DMS153 treated with DMSO at 0.1 percent for 48 hours (cell line): ENCODE data around the gene ACTR1B.
A peak's percentile ranks its signal among the peaks of the same experiment; 100 is the strongest.
"Not testable (repeated sequence)": the region's sequence is repeated elsewhere in the genome, so short reads cannot be mapped to it uniquely, and the experiment has no call there.

ENCODE experiments used
- DNase-seq: peaks from one replicate; lab custom pipeline; 2025; ENCODE audit not compliant: unreplicated experiment; lab: John Stamatoyannopoulos, UW

Gene ACTR1B

DNA sequence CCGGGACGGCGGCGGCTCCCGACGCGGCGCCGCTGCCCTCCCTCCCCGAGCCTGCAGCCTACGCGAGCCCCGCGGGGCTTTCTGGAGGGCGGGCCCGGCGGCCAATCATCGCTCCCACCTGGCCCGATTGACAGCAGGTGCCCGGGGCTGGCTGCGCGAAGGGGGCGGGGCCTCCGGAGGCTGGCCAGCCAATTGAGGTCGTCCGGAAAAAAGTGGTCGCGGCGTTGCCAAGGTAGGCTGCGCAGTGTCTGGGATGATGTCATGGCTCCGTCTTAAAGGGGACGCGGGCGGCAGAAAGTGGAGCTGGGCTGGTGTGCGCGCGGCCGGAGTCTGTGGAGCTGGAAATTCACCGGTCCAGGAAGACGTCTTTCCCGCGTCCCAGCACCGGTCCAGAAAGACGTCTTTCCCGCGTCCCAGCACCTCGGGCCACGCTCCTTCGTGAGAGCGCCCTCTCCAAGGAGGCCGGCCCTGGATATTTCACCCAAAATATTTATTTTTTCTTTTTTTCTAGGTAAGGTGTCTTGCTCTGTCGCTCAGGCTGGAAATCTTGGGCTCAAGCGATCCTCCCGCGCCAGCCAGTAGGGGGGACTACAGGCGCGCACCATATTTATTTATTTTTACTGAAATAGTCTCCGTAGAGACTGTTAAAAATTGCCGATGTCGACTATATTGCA lies at the start of gene ACTR1B:
ACTR1B (minus strand) TSS at position 83 of the 674 bp plus-strand sequence. CDS start 154 bp downstream, outside the sequence.
- DNase-seq = peak; percentile 99

DNA sequence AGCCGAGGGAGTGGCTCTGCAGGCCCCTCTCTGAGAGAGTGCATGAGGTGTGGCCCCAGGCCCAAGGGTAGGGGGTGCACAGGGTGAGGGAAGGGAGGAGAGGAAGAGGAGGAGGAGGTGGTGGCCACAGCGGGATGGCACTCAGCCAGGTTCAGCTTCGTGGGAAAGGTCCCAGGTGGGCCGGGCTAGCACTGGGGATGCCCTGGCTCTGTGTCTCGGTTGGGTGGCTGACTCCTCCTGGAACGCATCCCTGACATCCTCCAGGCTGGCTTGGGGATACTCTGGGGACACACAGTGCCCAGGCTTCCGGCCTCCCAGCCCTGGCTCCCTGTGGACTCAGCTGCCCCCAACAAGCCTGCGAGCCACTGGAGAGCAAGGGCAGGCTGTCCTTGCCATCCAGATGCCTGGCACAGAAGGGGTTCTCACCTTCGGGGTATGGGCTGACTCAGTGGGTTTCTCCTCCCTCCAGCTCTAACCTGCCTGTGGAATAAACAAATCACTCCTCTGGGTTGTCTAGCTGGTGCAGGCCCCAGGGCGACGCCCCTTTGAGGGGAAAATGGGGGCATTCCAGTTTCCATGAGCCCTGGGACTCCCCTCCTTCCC lies 49.0 kb upstream of the ACTR1B start:
- DNase-seq = no peak

DNA sequence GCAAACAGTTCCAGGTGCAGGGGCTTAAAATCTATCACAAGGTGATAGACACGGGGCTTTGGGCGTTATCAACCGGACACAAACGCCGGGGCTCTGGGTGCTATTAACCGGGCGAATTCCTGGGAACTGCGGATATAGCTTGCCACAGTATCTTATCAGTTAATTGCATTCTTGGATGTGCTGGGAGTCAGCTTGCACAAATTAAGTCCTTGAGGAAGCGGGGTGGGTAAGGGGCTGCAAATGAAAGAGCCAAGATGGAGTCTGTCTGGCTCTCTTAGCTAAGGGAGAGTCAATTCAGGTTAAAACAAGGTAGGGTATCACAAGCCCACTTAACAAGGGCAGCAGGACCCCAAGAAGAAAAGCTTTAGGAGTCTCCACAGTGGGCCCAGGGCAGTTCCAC lies 48.3 kb upstream of the ACTR1B start:
- DNase-seq = not testable (repeated sequence)

GRCh38 chr2:97711394-97711711 lies 47.5 kb upstream of the ACTR1B start:
- DNase-seq = no peak

- no peak for DNase-seq
Measured at GRCh38 chr2:97708608-97709007, 44.8 kb upstream of the ACTR1B start.

DNA sequence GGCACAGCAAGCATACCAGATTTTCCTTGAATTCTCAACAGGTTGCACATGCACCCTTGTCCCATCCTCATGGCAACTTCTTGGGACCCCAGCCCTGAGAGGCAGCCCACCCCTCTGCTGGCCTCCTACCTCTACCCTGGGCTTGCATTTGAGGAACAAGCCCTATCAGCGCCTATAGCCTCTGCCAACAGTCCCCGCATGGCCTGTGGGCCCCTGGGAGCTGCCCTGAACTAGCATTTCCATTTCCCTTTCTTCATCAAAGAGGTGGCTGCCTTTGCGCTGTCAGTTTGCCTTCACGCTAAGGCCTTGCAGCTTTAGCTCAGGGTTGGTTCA lies 44.2 kb upstream of the ACTR1B start:
- no peak for DNase-seq

DNA sequence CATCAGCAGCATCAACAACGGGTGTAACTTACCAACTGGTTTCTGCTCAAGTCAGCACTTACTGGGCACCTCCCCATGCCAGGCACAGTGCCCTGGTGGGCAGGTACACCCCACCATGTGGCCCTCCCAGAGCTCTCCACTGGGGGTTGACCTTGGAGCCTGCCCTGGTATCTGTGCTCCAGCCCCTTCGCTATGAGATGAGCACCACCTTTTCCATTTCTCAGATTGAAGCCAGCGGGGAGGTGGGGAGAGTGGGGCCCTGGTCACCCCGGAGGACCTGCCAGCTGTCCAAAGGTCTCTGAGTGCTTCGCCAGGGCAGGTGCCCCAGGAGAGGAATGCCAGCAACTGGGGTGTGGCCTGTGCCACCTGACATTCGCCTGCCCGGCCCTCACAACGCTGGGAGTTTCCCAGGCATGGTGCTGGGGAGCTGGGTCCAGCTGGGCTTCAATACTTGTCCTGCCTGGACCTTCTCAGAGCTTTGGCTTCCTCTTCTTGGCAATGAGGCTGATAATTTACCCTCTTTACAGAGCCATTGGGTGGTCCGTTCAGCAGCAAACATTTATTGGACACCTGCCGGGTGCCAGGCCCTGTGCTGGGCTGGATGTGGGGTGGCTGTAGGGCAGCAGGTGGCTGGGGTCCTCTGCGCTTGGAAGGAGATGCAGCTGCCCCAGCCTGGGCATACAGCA lies 43.7 kb upstream of the ACTR1B start:
- DNase-seq = no peak

GRCh38 chr2:97706708-97707345 lies 43.0 kb upstream of the ACTR1B start:
- DNase-seq = no peak

GRCh38 chr2:97706112-97706511 lies 42.3 kb upstream of the ACTR1B start:
- no peak for DNase-seq

DNA sequence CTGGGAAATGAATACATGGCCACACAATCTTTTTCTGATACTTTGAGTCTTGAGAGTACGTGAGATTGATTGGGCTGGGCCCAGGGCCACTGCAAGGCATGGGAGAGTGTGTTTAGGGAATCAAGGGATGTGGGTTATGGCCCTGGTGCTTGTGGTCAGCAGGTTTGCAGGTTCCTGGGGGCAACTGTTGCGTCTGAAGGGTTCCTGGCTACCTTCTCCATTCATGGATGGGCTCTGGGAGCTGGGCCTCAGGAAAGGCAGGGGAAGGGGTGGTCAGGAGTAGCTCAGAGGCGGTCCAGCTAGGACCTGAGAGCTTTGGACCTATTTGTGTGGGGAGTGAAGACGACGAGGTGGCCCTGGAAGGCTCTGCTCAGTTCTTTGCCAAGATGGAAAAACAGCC lies 41.1 kb upstream of the ACTR1B start:
- no peak for DNase-seq

DNA sequence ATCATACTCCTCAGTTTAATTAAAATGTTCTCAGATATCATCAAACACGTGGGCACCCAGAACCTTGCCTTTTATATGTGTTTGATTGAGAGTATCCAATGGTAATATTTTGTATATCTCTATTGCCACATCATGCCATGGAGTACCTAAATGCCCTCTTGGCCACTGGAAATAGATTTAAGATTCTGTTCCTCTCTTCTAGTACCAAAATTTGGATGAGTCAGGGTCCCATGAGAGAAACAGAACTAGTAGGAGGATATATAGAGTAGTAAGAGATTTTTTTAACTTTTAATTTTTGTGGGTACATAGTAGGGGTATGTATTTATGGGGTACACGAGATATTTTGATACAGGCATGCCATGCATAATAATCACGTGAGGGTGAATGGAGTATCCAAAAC lies 39.9 kb upstream of the ACTR1B start:
- DNase-seq = no peak

- DNase-seq = no peak
Measured at GRCh38 chr2:97702731-97703470, 39.1 kb upstream of the ACTR1B start.

GRCh38 chr2:97701851-97702465 lies 38.1 kb upstream of the ACTR1B start:
- no peak for DNase-seq

DNA sequence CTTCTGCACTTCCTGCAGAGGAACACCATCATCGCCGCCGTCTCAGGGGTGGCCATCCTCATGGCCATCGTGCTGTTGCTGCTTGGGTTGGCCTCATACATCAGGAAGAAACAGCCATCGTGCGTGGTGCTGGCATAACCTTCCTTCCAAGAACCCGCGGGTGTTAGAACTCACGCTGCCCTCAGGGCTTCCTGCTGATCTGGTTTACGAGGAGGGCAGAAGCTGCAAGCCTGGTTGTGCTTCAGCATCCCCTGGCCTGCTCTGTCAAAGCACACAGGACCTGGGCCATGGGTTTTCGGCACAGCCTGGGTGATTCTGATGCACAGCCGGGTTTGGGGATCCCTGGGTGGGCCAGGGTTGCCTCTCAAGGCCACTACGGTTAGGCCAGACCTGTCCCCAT lies 37.3 kb upstream of the ACTR1B start:
- DNase-seq = no peak

- DNase-seq = peak; percentile 16
Measured at GRCh38 chr2:97699765-97700444, 36.1 kb upstream of the ACTR1B start.

- DNase-seq = no peak
Measured at GRCh38 chr2:97698530-97698929, 34.7 kb upstream of the ACTR1B start.

- DNase-seq = peak; percentile 83
Measured at GRCh38 chr2:97697252-97698235, 33.7 kb upstream of the ACTR1B start.

GRCh38 chr2:97695744-97696143 lies 31.9 kb upstream of the ACTR1B start:
- DNase-seq = no peak

DNA sequence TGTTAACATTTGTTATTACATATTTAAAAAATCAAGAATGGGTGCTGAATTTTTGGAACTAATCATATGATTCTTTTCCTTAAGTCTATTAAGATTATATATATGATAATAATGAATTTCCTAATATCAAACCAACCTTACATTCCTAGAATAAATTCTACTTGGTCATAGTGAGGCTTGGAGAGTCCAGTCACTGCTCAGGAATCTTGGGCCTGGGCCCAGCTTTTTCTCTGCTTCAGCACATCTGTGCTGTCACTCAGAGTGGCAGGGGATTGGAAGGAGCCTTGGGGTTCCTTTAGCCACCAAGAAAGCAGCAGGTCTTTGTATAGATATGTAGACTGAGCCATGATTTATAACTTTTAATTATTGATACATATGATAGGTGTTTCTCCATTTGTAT lies 29.6 kb upstream of the ACTR1B start:
- no peak for DNase-seq
